OCI-LY7 (cell line): ENCODE measurements around the gene KLK10. TPM values are rescaled to one million over a fixed set of nuclear protein-coding genes. Genes with fewer than 3 reads are reported as not detected.

ENCODE experiments used
- BruUV-seq: library from RNA; stranded (reverse); fragments of 400-500 nt; replicated peaks from 2 replicates; lab custom pipeline; 2021; lab: Mats Ljungman, UMichigan
- CTCF ChIA-PET: fragments of 300-600 bp; sonication (Branson Sonifier 250); formaldehyde crosslinking; loops from one replicate; lab custom pipeline; 2022; ENCODE audit warnings: antibody characterized with exemption; ENCODE audit not compliant: unreplicated experiment; lab: Charles Lee
- POLR2A ChIA-PET: fragments of 300-600 bp; sonication (Branson Sonifier 250); formaldehyde crosslinking; loops from one replicate; lab custom pipeline; 2022; ENCODE audit warnings: antibody characterized with exemption; lab: Charles Lee
- DNase-seq: peaks from one replicate; pipeline ENCODE4 v3.0.0-alpha.2; 2015; ENCODE audit warnings: low spot score
- H2AFZ ChIP-seq: fragments of 200-600 bp; sonication (generic), shearing (Covaris generic); 2 replicates; pipeline ENCODE4 v1.6.1; 2014; ENCODE audit warnings: mild to moderate bottlenecking, antibody characterized with exemption, low read length, moderate library complexity
- H3K27ac ChIP-seq: fragments of 200-600 bp; sonication (generic); 2 replicates; pipeline ENCODE4 v1.5.1; 2014; ENCODE audit warnings: mixed run types, low read depth, mild to moderate bottlenecking, moderate library complexity, low read length, inconsistent platforms; ENCODE audit not compliant: poor library complexity, severe bottlenecking
- H3K36me3 ChIP-seq: fragments of 200-600 bp; sonication (generic); 2 replicates; pipeline ENCODE4 v1.6.1; 2014; ENCODE audit warnings: mild to moderate bottlenecking, antibody characterized with exemption, low read length, moderate library complexity, mixed read lengths; ENCODE audit not compliant: insufficient read depth
- H3K4me1 ChIP-seq: fragments of 200-600 bp; sonication (generic); 2 replicates; pipeline ENCODE4 v1.5.1; 2014; ENCODE audit warnings: mild to moderate bottlenecking, low read length; ENCODE audit not compliant: insufficient read depth, poor library complexity, severe bottlenecking
- H3K4me2 ChIP-seq: fragments of 200-600 bp; sonication (generic); 2 replicates; pipeline ENCODE4 v1.6.1; 2014; ENCODE audit warnings: mild to moderate bottlenecking, low read length
- H3K4me3 ChIP-seq: fragments of 200-600 bp; sonication (generic); 2 replicates; pipeline ENCODE4 v1.5.1; 2014; ENCODE audit warnings: mild to moderate bottlenecking, low read depth, low read length; ENCODE audit not compliant: poor library complexity, severe bottlenecking
- H3K79me2 ChIP-seq: fragments of 200-600 bp; sonication (generic); 2 replicates; pipeline ENCODE4 v1.6.1; 2016; ENCODE audit warnings: low read depth, mild to moderate bottlenecking, low read length, moderate library complexity, mixed read lengths; ENCODE audit not compliant: insufficient read depth
- H3K9me2 ChIP-seq: fragments of 200-600 bp; sonication (generic); 2 replicates; pipeline ENCODE4 v1.6.1; 2016; ENCODE audit warnings: mild to moderate bottlenecking, low read length, mixed read lengths; ENCODE audit not compliant: insufficient read depth
- H3K9me3 ChIP-seq: fragments of 200-600 bp; sonication (generic); 2 replicates; pipeline ENCODE4 v1.6.1; 2014; ENCODE audit warnings: mild to moderate bottlenecking, mixed run types, low read length, mixed read lengths
- H4K20me1 ChIP-seq: fragments of 200-600 bp; sonication (generic); 2 replicates; pipeline ENCODE4 v1.6.1; 2014; ENCODE audit warnings: mild to moderate bottlenecking, antibody characterized with exemption, low read length, moderate library complexity, mixed read lengths; ENCODE audit not compliant: insufficient read depth
- EZH2phosphoT487 ChIP-seq: fragments of 200-600 bp; sonication (generic); IDR thresholded peaks from 2 replicates; pipeline ENCODE4 v1.6.1; 2018; ENCODE audit warnings: low read depth, borderline replicate concordance, mild to moderate bottlenecking, mixed run types, antibody characterized with exemption, low read length, moderate library complexity, mixed read lengths
- intact Hi-C: fragments of 100-400 bp; cut with micrococcal nuclease; formaldehyde crosslinking; loops from one replicate; pipeline ENCODE4 v1.10.0; 2022; ENCODE audit not compliant: unreplicated experiment
- total RNA-seq, 2 experiments: library from RNA; depleted of rRNA in 1 of 2; stranded (reverse); fragments of >200 nt in 1 of 2; shearing (Covaris generic) in 1 of 2; gene quantifications; 2 replicates each; pipeline ENCODE4 v1.2.3, GENCODE V29; 2014 to 2022
- TF ChIP-seq, protein P1 (sequence below): fragments of 200-600 bp; sonication (generic); conservative IDR thresholded peaks from 2 replicates; pipeline ENCODE4 v1.5.1; 2014; ENCODE audit warnings: mild to moderate bottlenecking, antibody characterized with exemption, low read length, moderate library complexity, mixed read lengths

Gene KLK10
- total RNA-seq, 2 experiments from 2014 or later: not detected

DNA sequence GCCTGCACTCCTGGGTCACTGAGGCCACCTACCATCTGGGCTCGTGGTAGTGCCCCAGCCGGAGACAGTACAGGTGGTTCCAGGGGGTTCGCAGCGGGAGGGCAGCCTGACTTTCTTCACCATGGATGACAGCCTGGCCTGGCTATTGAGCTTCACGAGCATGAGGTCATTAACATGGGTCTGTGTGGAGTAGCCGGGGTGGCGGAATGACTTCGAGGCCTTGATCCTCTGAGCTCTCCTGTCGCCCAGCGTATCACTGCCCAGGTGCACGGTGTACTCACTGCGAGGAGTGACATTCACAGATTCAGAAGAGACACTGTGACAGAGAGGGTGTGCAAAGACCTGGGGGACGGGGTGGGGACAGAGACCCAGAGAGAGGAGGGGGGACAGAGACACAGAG lies 39.3 kb downstream of the KLK10 start:
- POLR2A ChIA-PET: no interaction called here
- H3K4me3 ChIP-seq: no peak overlapping the region
- CTCF ChIA-PET: no interaction called here
- no peak overlapping the region for H3K27ac ChIP-seq
- intact Hi-C loops: no loop called here
- H3K4me1 ChIP-seq: no peaks in the 10 kb centered on the region
- TF ChIP-seq, protein P1, sequence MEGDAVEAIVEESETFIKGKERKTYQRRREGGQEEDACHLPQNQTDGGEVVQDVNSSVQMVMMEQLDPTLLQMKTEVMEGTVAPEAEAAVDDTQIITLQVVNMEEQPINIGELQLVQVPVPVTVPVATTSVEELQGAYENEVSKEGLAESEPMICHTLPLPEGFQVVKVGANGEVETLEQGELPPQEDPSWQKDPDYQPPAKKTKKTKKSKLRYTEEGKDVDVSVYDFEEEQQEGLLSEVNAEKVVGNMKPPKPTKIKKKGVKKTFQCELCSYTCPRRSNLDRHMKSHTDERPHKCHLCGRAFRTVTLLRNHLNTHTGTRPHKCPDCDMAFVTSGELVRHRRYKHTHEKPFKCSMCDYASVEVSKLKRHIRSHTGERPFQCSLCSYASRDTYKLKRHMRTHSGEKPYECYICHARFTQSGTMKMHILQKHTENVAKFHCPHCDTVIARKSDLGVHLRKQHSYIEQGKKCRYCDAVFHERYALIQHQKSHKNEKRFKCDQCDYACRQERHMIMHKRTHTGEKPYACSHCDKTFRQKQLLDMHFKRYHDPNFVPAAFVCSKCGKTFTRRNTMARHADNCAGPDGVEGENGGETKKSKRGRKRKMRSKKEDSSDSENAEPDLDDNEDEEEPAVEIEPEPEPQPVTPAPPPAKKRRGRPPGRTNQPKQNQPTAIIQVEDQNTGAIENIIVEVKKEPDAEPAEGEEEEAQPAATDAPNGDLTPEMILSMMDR: no peak
- no peak for TF ChIP-seq EZH2phosphoT487
- no peaks in the 10 kb centered on the region for H3K79me2 ChIP-seq
- no peak for DNase-seq
- BruUV-seq: no TSS peak
- no peak overlapping the region for H3K4me2 ChIP-seq
- no peak overlapping the region for H2AFZ ChIP-seq
- no peaks in the 10 kb centered on the region for H3K9me2 ChIP-seq
- H4K20me1 ChIP-seq: no peaks in the 10 kb centered on the region
- no peaks in the 10 kb centered on the region for H3K36me3 ChIP-seq
- no peaks in the 10 kb centered on the region for H3K9me3 ChIP-seq

DNA sequence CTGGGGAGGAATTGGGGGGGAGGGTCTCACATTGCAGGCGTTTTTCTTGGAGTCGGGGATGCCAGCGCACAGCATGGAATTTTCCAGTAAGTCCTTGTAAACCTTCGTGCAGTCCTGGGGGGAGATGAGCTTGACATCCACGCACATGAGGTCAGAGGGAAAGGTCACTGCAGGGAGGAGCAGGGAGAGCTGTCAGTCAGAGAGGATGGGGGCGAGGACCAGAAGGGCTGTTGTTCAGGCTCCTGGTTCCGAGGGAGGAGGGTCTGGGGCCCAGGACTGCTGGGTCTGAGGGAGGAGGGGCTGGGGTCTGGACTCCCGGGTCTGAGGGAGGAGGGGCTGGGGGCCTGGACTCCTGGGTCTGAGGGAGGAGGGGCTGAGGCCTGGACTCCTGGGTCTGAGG lies 39.8 kb downstream of the KLK10 start:
- no peaks in the 10 kb centered on the region for H4K20me1 ChIP-seq
- TF ChIP-seq, protein P1: no peak
- no peak for TF ChIP-seq EZH2phosphoT487
- intact Hi-C loops: no loop called here
- ChIA-PET CTCF (no interaction called here), POLR2A (no interaction called here)
- no peaks in the 10 kb centered on the region for H3K9me3 ChIP-seq
- no peak overlapping the region for H3K27ac ChIP-seq
- no TSS peak for BruUV-seq
- H3K9me2 ChIP-seq: no peaks in the 10 kb centered on the region
- H3K36me3 ChIP-seq: no peaks in the 10 kb centered on the region
- no peak overlapping the region for H3K4me2 ChIP-seq
- no peak overlapping the region for H2AFZ ChIP-seq
- no peak for DNase-seq
- H3K79me2 ChIP-seq: no peaks in the 10 kb centered on the region
- H3K4me1 ChIP-seq: no peaks in the 10 kb centered on the region
- H3K4me3 ChIP-seq: no peak overlapping the region

DNA sequence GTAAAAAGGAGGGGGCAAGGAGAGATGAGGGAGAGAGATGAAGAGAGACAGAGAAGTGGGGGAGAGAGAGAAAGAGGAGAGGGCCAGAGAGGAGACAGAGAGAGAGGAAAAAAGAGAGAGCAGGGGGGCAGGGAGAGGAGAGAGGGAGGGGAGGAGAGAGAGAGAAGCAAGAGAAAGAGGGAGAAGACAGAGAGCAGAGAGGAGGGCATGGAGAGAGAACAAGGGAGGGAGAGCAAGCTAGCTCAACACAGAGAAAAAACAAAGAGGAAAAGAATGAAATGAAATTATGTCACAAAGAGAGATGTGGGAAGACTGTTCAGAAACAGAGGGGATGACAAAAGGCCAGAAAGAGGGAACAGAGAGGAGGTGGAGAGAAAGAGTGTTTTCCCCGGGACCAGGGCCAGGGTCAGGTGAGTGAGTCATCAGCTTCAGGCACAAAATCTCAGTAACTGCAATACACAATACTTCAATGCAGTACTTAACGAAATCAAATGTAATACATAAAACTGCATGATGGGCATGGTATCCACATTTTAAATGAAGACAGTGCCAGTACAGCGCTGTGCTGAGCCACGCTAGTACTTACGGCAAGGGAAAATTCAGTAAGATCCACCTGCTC lies 40.6 kb downstream of the KLK10 start:
- CTCF ChIA-PET: no interaction called here
- Histone ChIP-seq H3K4me1 (no peaks in the 10 kb centered on the region), H3K27ac (no peak overlapping the region), H4K20me1 (no peaks in the 10 kb centered on the region), H3K79me2 (no peaks in the 10 kb centered on the region), H3K36me3 (no peaks in the 10 kb centered on the region), H3K9me2 (no peaks in the 10 kb centered on the region), H3K4me2 (no peak overlapping the region), H3K4me3 (no peak overlapping the region), H3K9me3 (no peaks in the 10 kb centered on the region), H2AFZ (no peak overlapping the region)
- no peak for DNase-seq
- no TSS peak for BruUV-seq
- intact Hi-C loops: no loop called here
- TF ChIP-seq EZH2phosphoT487: no peak
- TF ChIP-seq, protein P1: no peak
- POLR2A ChIA-PET: no interaction called here
